ENCODE results near the gene SCD5. TPM values are rescaled to one million over a fixed set of nuclear protein-coding genes. Genes with fewer than 3 reads are reported as not detected.

SCD5 gene
- total RNA-seq, 2 experiments from 2014 or later = 1.6 to 2.2 TPM

GRCh38 chr4:82591592-82591991 is 207.0 kb downstream of the SCD5 start:
- intact Hi-C loops (cut with micrococcal nuclease) = no loop called here
- H3K4me3 Mint-ChIP-seq = no peak overlapping the region
- no peak for ATAC-seq
- no peaks in the 10 kb centered on the region for H3K36me3 Mint-ChIP-seq (ENCODE audit: low read depth)
- no peaks in the 10 kb centered on the region for H3K4me1 Mint-ChIP-seq (ENCODE audit: low read depth)
- DNase-seq = no peak
- H3K27me3 Mint-ChIP-seq = peaks cover 7% of the 10 kb centered on the region
- ChIA-PET CTCF (interaction anchor here (1.3 kb wide), 1 partner anchor 147 kb away, joined by 3 read pairs; no protein-coding TSS in a partner anchor), POLR2A (no interaction called here)
- TF ChIP-seq, protein P1, sequence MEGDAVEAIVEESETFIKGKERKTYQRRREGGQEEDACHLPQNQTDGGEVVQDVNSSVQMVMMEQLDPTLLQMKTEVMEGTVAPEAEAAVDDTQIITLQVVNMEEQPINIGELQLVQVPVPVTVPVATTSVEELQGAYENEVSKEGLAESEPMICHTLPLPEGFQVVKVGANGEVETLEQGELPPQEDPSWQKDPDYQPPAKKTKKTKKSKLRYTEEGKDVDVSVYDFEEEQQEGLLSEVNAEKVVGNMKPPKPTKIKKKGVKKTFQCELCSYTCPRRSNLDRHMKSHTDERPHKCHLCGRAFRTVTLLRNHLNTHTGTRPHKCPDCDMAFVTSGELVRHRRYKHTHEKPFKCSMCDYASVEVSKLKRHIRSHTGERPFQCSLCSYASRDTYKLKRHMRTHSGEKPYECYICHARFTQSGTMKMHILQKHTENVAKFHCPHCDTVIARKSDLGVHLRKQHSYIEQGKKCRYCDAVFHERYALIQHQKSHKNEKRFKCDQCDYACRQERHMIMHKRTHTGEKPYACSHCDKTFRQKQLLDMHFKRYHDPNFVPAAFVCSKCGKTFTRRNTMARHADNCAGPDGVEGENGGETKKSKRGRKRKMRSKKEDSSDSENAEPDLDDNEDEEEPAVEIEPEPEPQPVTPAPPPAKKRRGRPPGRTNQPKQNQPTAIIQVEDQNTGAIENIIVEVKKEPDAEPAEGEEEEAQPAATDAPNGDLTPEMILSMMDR (IDR thresholded peaks at IDR 0.05) = no peak
- no peaks in the 10 kb centered on the region for H3K9me3 Mint-ChIP-seq
- H3K27ac Mint-ChIP-seq = no peak overlapping the region

GRCh38 chr4:82589756-82590155 is 208.8 kb downstream of the SCD5 start:
- POLR2A ChIA-PET = no interaction called here
- intact Hi-C loops (cut with micrococcal nuclease) = no loop called here
- H3K27me3 Mint-ChIP-seq = peaks cover 7% of the 10 kb centered on the region

GRCh38 chr4:82588771-82589270 is 209.8 kb downstream of the SCD5 start:
- Mint-ChIP-seq H3K9me3 (no peaks in the 10 kb centered on the region), H3K4me1 (ENCODE audit: low read depth) (no peaks in the 10 kb centered on the region), H3K36me3 (ENCODE audit: low read depth) (no peaks in the 10 kb centered on the region), H3K27me3 (peaks cover 7% of the 10 kb centered on the region), H3K4me3 (no peak overlapping the region), H3K27ac (no peak overlapping the region)
- ATAC-seq = no peak
- ChIA-PET POLR2A (no interaction called here), CTCF (interaction anchor here (1.3 kb wide), 1 partner anchor 150 kb away, joined by 3 read pairs; no protein-coding TSS in a partner anchor)
- intact Hi-C loops (cut with micrococcal nuclease) = no loop called here
- TF ChIP-seq, protein P1 (IDR thresholded peaks at IDR 0.05) = no peak
- DNase-seq = no peak

More at GRCh38 chr4:82589756-82590155, 208.8 kb downstream of the SCD5 start:
- H3K27ac Mint-ChIP-seq = no peak overlapping the region
- no peak for ATAC-seq
- H3K9me3 Mint-ChIP-seq = no peaks in the 10 kb centered on the region
- no peak for DNase-seq
- no peaks in the 10 kb centered on the region for H3K4me1 Mint-ChIP-seq (ENCODE audit: low read depth)
- no peak overlapping the region for H3K4me3 Mint-ChIP-seq
- H3K36me3 Mint-ChIP-seq (ENCODE audit: low read depth) = no peaks in the 10 kb centered on the region
- TF ChIP-seq, protein P1 (IDR thresholded peaks at IDR 0.05) = no peak
- CTCF ChIA-PET = interaction anchor here (1.3 kb wide), 1 partner anchor 149 kb away, joined by 3 read pairs; no protein-coding TSS in a partner anchor

DNA sequence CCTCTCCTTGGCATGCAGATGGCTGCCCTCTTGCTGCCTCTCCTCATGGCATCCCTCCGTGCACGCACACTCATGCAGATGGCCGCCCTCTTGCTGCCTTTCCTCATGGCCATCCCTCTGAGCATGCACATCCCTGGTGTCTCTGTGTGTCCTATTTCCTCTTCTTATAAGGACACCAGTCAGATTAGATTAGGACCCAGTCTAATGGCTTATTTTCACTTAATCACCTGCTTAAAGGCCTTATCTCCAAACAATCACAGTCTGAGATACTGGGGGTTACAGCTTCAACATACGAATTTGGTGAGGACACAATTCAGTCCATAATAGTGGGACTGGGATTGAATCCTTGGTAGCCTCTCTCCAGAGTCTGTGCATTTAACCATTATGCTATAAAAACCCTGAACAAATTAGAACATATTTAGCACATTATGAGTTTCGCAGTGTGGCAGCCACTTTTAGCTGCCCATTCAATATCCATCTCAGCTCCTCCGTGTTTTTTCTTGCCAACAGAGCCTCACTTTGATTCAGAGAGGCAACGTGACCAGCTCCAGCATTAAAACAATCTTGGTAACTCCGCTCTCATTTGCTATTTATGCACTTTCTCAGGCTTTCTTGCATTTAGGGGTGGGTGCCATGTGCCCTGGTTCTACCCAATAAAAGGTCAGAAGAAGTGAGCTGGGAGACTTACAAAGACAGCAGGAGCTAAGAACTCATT is 210.6 kb downstream of the SCD5 start:
- Mint-ChIP-seq H3K27me3 (peaks cover 5% of the 10 kb centered on the region), H3K4me1 (ENCODE audit: low read depth) (no peaks in the 10 kb centered on the region), H3K4me3 (no peak overlapping the region), H3K9me3 (no peaks in the 10 kb centered on the region), H3K27ac (no peak overlapping the region), H3K36me3 (ENCODE audit: low read depth) (no peaks in the 10 kb centered on the region)
- intact Hi-C loops (cut with micrococcal nuclease) = no loop called here
- DNase-seq = no peak
- ATAC-seq = no peak
- POLR2A ChIA-PET = no interaction called here
- TF ChIP-seq, protein P1 (IDR thresholded peaks at IDR 0.05) = no peak
- CTCF ChIA-PET = interaction anchor here (1.3 kb wide), 1 partner anchor 151 kb away, joined by 3 read pairs; no protein-coding TSS in a partner anchor

Data from activated CD8-positive, alpha-beta T cell treated with anti-CD3 and anti-CD28 coated beads for 36 hours (primary cell).